Right lobe of liver (tissue), 6 donors: ENCODE measurements around the gene ZKSCAN2. TPM values are rescaled to one million over a fixed set of nuclear protein-coding genes. Genes with fewer than 3 reads are reported as not detected.

Experiments used
- ATAC-seq, 4 donors: fragments of 200-7000 bp; cut with Tn5 transposase; one replicate each; pipeline ENCODE4 v1.9.1; 2020; ENCODE audit warnings: mild to moderate bottlenecking in 4 of 4, moderate library complexity in 4 of 4
- DNase-seq, 3 donors: peaks; one replicate each; pipeline ENCODE4 v3.0.0-alpha.2; 2020
- H3K27ac ChIP-seq, 3 donors: fragments of 200-600 bp; one replicate each; pipeline ENCODE4 v1.8.0; 2022
- H3K27me3 ChIP-seq, 2 donors: fragments of 200-600 bp; one replicate each; pipeline ENCODE4 v1.8.0; 2022
- H3K36me3 ChIP-seq, 4 donors: fragments of 200-600 bp; sonication (generic) in 1 of 4; one replicate each; pipeline versions ENCODE4 v1.5.1 to v1.8.0; 2017 to 2022; ENCODE audit warnings: control low read depth in 1 of 4
- H3K4me1 ChIP-seq, 4 donors: fragments of 200-600 bp; sonication (generic) in 1 of 4; one replicate each; pipeline versions ENCODE4 v1.5.1 to v1.8.0; 2017 to 2022; ENCODE audit warnings: control low read depth in 1 of 4
- H3K4me3 ChIP-seq, 3 donors: fragments of 200-600 bp; one replicate each; pipeline ENCODE4 v1.8.0; 2022
- H3K9me3 ChIP-seq, 4 donors: fragments of 200-600 bp; sonication (generic) in 1 of 4; one replicate each; pipeline versions ENCODE4 v1.5.1 to v1.8.0; 2017 to 2022; ENCODE audit warnings: control low read depth in 1 of 4
- POLR2A ChIP-seq: fragments of 450-650 bp; IDR thresholded peaks from one replicate; pipeline ENCODE4 v1.6.1; 2017; ENCODE audit warnings: antibody characterized with exemption, mild to moderate bottlenecking
- WGBS: methylation state at CpG from one replicate; pipeline ENCODE4 v1.1.6; 2018; ENCODE audit warnings: low coverage, low lambda C conversion rate; ENCODE audit not compliant: insufficient coverage; ENCODE audit errors: missing lambda C conversion rate; 5-methylcytosine and 5-hydroxymethylcytosine counted together
- intact Hi-C, 2 donors: fragments of 100-400 bp; cut with DNase I; formaldehyde crosslinking; loops; one replicate each; pipeline versions ENCODE4 v1.11.2 to v1.14.1; 2022
- long read RNA-seq: library from polyadenylated mRNA; unstranded; transcript quantifications from one replicate; pipeline ENCODE4 v2.0.0, GENCODE V29; 2019
- total RNA-seq, 6 experiments: library from RNA; depleted of rRNA in 2 of 6; stranded (reverse); fragments of >200 nt in 2 of 6; fragmentation: NEBNext Ultra II Directional in 3 of 6; extraction: Animal tissue kit (Norgen Biotek cat#: 25700) in 3 of 6; gene quantifications; one replicate each; pipeline versions ENCODE4 v1.1.0 to v1.2.4, GENCODE V29; 2016 to 2023
- TF ChIP-seq, protein P1 (sequence below), 4 donors: fragments of 200-600 bp in 3 of 4; fragments of 450-650 bp in 1 of 4; IDR thresholded peaks; one replicate each; pipeline versions ENCODE4 v1.5.1 to v1.8.0; 2016 to 2022; ENCODE audit warnings: antibody characterized with exemption in 4 of 4, mild to moderate bottlenecking in 2 of 4
- donor health status: DM: no; HTN: yes; CAD: no.
- donor health status: DM: no; HTN: no; CAD: no.
- donor health status: DM: no; HTN: no; CAD: no.
- donor health status: DM: no; HTN: yes; CAD: no.
- donor health status: DM: no; HTN: yes; CAD: no.

Gene ZKSCAN2
- total RNA-seq: 1 to 10 TPM; 2.2 to 2.7 (median 2.2) TPM
- long read RNA-seq: 0 reads

DNA sequence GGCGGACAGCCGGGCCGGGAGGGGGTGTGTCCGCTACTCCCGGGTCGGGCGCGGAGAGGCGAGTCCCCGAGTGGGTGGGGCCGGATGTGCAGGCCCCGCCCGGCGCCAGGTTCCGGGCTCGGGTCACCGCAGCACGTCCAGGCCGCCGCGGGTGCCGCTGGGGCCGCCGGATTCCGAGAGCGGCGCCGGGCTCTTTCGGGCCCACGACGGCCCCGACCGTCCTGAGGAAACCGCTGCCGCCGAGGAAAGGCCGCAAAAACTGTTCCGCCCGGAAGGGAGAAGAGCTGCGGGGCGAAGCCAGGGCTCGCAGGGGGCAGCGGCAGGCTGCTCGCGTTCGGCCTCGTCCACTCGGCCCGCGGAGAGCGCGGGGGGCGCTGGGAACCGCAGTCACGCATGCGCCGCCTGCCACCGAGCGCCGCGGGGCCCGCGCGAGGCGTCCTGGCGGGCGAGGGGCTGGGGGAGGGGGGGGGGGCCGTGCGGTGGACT lies at the start of gene ZKSCAN2:
ZKSCAN2 (minus strand) TSS at position 376 of the 486 bp plus-strand sequence. CDS start 718 bp downstream, outside the sequence.
- intact Hi-C loops: no loop called here
- peak within 1 kb of the TSS; percentile 86 to 98 (median 91) for H3K4me3 ChIP-seq
- peak; percentile 96 to 99 (median 98) for ATAC-seq
- 0% methylated on average over 7 of the region's 69 CpGs for WGBS
- no peaks in the 10 kb centered on the region for H3K27me3 ChIP-seq
- peak; percentile 94 to 95 (median 95) for DNase-seq
- no peaks in the 10 kb centered on the region for H3K9me3 ChIP-seq
- H3K27ac ChIP-seq: peak within 1 kb of the TSS; percentile 98 to 99 (median 98)
- H3K36me3 ChIP-seq: peaks cover 0 to 11% (median 3%) of the 10 kb centered on the region in 4 donors
- peaks cover 0 to 23% (median 7%) of the 10 kb centered on the region in 4 donors for H3K4me1 ChIP-seq
- TF ChIP-seq, protein P1, sequence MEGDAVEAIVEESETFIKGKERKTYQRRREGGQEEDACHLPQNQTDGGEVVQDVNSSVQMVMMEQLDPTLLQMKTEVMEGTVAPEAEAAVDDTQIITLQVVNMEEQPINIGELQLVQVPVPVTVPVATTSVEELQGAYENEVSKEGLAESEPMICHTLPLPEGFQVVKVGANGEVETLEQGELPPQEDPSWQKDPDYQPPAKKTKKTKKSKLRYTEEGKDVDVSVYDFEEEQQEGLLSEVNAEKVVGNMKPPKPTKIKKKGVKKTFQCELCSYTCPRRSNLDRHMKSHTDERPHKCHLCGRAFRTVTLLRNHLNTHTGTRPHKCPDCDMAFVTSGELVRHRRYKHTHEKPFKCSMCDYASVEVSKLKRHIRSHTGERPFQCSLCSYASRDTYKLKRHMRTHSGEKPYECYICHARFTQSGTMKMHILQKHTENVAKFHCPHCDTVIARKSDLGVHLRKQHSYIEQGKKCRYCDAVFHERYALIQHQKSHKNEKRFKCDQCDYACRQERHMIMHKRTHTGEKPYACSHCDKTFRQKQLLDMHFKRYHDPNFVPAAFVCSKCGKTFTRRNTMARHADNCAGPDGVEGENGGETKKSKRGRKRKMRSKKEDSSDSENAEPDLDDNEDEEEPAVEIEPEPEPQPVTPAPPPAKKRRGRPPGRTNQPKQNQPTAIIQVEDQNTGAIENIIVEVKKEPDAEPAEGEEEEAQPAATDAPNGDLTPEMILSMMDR (IDR thresholded peaks at IDR 0.05): no peak
- TF ChIP-seq POLR2A: peak; percentile 97

DNA sequence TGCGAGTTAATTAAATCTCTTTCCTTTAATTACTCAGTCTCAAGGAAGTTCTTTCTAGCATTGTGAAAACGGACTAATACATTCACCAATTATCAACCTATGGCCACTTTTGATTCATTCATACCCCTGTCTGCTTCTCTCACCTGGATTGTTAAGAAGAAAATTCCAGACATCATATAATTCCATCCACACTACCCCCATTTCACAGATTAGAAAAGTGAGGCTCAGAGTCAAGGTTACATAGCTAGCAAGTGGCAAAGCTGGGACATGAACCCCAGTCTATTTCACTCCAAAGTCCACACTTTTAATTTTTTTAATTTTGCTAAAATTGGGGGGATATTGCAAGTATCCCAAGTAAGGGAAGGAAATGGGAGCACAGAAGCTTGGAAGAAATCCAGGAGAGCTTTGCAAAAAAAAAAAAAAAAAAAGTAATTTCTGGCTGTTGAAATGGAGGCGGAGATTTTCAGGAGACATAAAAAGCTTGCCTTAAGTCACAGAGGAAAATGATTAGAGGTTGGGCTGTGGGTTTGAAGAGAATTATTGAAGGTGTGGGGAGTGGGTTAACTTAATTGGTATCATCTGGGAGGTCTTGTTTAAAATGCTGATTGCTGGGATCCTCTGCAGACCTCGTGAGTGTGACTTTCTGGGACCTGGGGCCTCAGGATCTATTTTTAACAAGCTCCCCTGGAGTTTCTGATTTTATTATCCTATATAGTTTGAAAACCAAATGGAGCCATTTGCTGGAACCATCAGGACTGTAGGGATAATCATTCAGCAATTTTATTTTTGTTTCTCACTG lies 42.3 kb upstream of the ZKSCAN2 start:
- Histone ChIP-seq H3K27me3 (no peaks in the 10 kb centered on the region), H3K9me3 (no peaks in the 10 kb centered on the region), H3K4me1 (peaks cover 0 to 5% (median 0%) of the 10 kb centered on the region in 4 donors), H3K4me3 (no peak overlapping the region), H3K27ac (no peak overlapping the region), H3K36me3 (no peaks in the 10 kb centered on the region)
- intact Hi-C loops: no loop called here
- TF ChIP-seq POLR2A: no peak
- TF ChIP-seq, protein P1 (IDR thresholded peaks at IDR 0.05): no peak
- 21% methylated on average over 3 of the region's 4 CpGs for WGBS
- ATAC-seq: no peak
- DNase-seq: no peak

GRCh38 chr16:25298165-25298872 lies 40.7 kb upstream of the ZKSCAN2 start:
- intact Hi-C loops: no loop called here
- Histone ChIP-seq H3K27me3 (no peaks in the 10 kb centered on the region), H3K36me3 (no peaks in the 10 kb centered on the region), H3K27ac (no peak overlapping the region), H3K4me1 (peaks cover 0 to 5% (median 0%) of the 10 kb centered on the region in 4 donors), H3K4me3 (no peak overlapping the region), H3K9me3 (no peaks in the 10 kb centered on the region)
- no peak for TF ChIP-seq POLR2A
- TF ChIP-seq, protein P1 (IDR thresholded peaks at IDR 0.05): no peak
- DNase-seq (no peak), ATAC-seq (peak in 2 of 4 donors; percentile 40 to 81)
- WGBS: 29% methylated on average over 5 of the region's 5 CpGs

DNA sequence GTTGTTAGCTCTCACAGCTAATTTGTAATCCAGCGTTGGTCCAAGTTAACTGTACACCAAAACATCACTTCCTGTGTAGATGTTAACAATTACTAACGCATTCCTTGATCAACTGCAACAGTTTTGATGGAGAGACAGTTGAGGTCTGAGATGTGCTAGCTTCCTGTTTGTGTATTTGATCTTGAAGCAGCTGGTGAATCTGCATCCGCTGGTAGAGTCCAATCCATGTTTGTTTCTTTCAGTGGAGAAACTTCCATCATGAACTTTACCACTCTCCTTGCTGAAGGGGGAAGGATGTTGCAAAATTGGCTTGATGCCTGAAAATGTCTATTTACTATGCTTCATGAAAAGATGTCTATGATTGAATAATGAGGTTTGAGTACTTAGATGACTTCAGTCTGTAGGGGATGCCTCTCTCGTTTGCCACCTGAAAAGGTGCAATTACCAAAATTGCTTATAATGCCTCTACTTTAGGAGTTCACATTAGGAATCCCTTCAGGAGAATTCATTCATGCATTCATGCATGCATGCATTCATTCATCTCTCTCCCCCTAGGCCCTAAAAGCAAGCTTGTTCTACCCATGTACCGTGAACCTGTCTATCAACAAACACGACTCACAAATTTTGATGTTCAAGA lies 39.6 kb upstream of the ZKSCAN2 start:
- 66% methylated on average over 5 of the region's 6 CpGs for WGBS
- ATAC-seq (no peak), DNase-seq (no peak)
- TF ChIP-seq, protein P1 (IDR thresholded peaks at IDR 0.05): no peak
- no peak for TF ChIP-seq POLR2A
- Histone ChIP-seq H3K4me1 (peaks cover 0 to 5% (median 0%) of the 10 kb centered on the region in 4 donors), H3K36me3 (no peaks in the 10 kb centered on the region), H3K27me3 (no peaks in the 10 kb centered on the region), H3K9me3 (no peaks in the 10 kb centered on the region), H3K27ac (no peak overlapping the region), H3K4me3 (no peak overlapping the region)
- intact Hi-C loops: no loop called here
